ENCODE data around the gene PAK1. TPM values are rescaled to one million over a fixed set of nuclear protein-coding genes. Genes with fewer than 3 reads are reported as not detected.

PAK1 gene
- total and polyA plus RNA-seq, 2 donors (not counting 1 experiment from before 2014, with no cell fraction given), result 34.6 to 37.7 TPM

- peaks cover 14% of the 10 kb centered on the region for H3K27me3 ChIP-seq (ENCODE audit: control insufficient read depth, insufficient read depth, low read length)
- H3K4me2 ChIP-seq (ENCODE audit: extremely low read depth, insufficient read depth, low read length), result peak overlapping the region; percentile 78
- H3K4me3 ChIP-seq (replicated peaks in 1 of 4; ENCODE audit: control extremely low read depth in 1 of 4, insufficient read depth in 1 of 4, low read depth in 3 of 4, low read length in 4 of 4), result peak overlapping the region; percentile 41 to 68 (median 52)
- no peaks in the 10 kb centered on the region for H3K79me2 ChIP-seq (ENCODE audit: control insufficient read depth, insufficient read depth, low read length)
- H3K4me1 ChIP-seq (ENCODE audit: control insufficient read depth, extremely low read depth, insufficient read depth, low read length), result no peaks in the 10 kb centered on the region
- no peak overlapping the region for H3K27ac ChIP-seq (ENCODE audit: insufficient read depth, low read length)
- H3K36me3 ChIP-seq (ENCODE audit: control insufficient read depth, insufficient read depth, low read length), result no peaks in the 10 kb centered on the region
- peak; percentile 15 to 40 for DNase-seq (ENCODE audit: low read depth in 2 of 2)
- peak overlapping the region; percentile 19 for H2AFZ ChIP-seq (ENCODE audit: low read length)
- no peaks in the 10 kb centered on the region for H3K9me3 ChIP-seq (ENCODE audit: control insufficient read depth, insufficient read depth, low read depth, low read length)
- peak overlapping the region; percentile 32 for H3K9ac ChIP-seq (ENCODE audit: insufficient read depth, low read length)
- H4K20me1 ChIP-seq (ENCODE audit: control insufficient read depth, extremely low read depth, insufficient read depth, low read length), result no peaks in the 10 kb centered on the region
- TF ChIP-seq CTCF (conservative IDR thresholded peaks at IDR 0.05 in 1 of 2, IDR thresholded peaks at IDR 0.05 in 1 of 2; ENCODE audit: low read depth in 1 of 2, low read length in 2 of 2), result no peak
- peak; percentile 58 for TF ChIP-seq EZH2 (IDR thresholded peaks at IDR 0.05; ENCODE audit: low read length, missing control alignments)
Measured at GRCh38 chr11:77472991-77473800, 698 bp downstream of the PAK1 start.

GRCh38 chr11:77471558-77472193, 2.2 kb downstream of the PAK1 start:
- Histone ChIP-seq H4K20me1 (ENCODE audit: control insufficient read depth, extremely low read depth, insufficient read depth, low read length) (no peaks in the 10 kb centered on the region), H3K27ac (ENCODE audit: insufficient read depth, low read length) (no peak overlapping the region), H2AFZ (ENCODE audit: low read length) (no peak overlapping the region), H3K79me2 (ENCODE audit: control insufficient read depth, insufficient read depth, low read length) (no peaks in the 10 kb centered on the region), H3K4me1 (ENCODE audit: control insufficient read depth, extremely low read depth, insufficient read depth, low read length) (no peaks in the 10 kb centered on the region), H3K36me3 (ENCODE audit: control insufficient read depth, insufficient read depth, low read length) (no peaks in the 10 kb centered on the region), H3K4me3 (replicated peaks in 1 of 4; ENCODE audit: control extremely low read depth in 1 of 4, insufficient read depth in 1 of 4, low read depth in 3 of 4, low read length in 4 of 4) (no peak overlapping the region), H3K9ac (ENCODE audit: insufficient read depth, low read length) (no peak overlapping the region), H3K9me3 (ENCODE audit: control insufficient read depth, insufficient read depth, low read depth, low read length) (no peaks in the 10 kb centered on the region), H3K4me2 (ENCODE audit: extremely low read depth, insufficient read depth, low read length) (no peak overlapping the region), H3K27me3 (ENCODE audit: control insufficient read depth, insufficient read depth, low read length) (peaks cover 14% of the 10 kb centered on the region)
- peak in 1 of 2 donors; percentile 5 for DNase-seq (ENCODE audit: low read depth in 2 of 2)
- TF ChIP-seq CTCF (conservative IDR thresholded peaks at IDR 0.05 in 1 of 2, IDR thresholded peaks at IDR 0.05 in 1 of 2; ENCODE audit: low read depth in 1 of 2, low read length in 2 of 2), result peak in 1 of 2 donors; percentile 19
- no peak for TF ChIP-seq EZH2 (IDR thresholded peaks at IDR 0.05; ENCODE audit: low read length, missing control alignments)

GRCh38 chr11:77470971-77471370, 2.9 kb downstream of the PAK1 start:
- H3K9ac ChIP-seq (ENCODE audit: insufficient read depth, low read length), result no peak overlapping the region
- peaks cover 14% of the 10 kb centered on the region for H3K27me3 ChIP-seq (ENCODE audit: control insufficient read depth, insufficient read depth, low read length)
- no peak overlapping the region for H3K4me2 ChIP-seq (ENCODE audit: extremely low read depth, insufficient read depth, low read length)
- no peaks in the 10 kb centered on the region for H4K20me1 ChIP-seq (ENCODE audit: control insufficient read depth, extremely low read depth, insufficient read depth, low read length)
- DNase-seq (ENCODE audit: low read depth in 2 of 2), result no peak
- no peaks in the 10 kb centered on the region for H3K36me3 ChIP-seq (ENCODE audit: control insufficient read depth, insufficient read depth, low read length)
- no peak overlapping the region for H3K4me3 ChIP-seq (replicated peaks in 1 of 4; ENCODE audit: control extremely low read depth in 1 of 4, insufficient read depth in 1 of 4, low read depth in 3 of 4, low read length in 4 of 4)
- no peak overlapping the region for H2AFZ ChIP-seq (ENCODE audit: low read length)
- no peak overlapping the region for H3K27ac ChIP-seq (ENCODE audit: insufficient read depth, low read length)
- H3K4me1 ChIP-seq (ENCODE audit: control insufficient read depth, extremely low read depth, insufficient read depth, low read length), result no peaks in the 10 kb centered on the region
- no peaks in the 10 kb centered on the region for H3K79me2 ChIP-seq (ENCODE audit: control insufficient read depth, insufficient read depth, low read length)
- TF ChIP-seq CTCF (conservative IDR thresholded peaks at IDR 0.05 in 1 of 2, IDR thresholded peaks at IDR 0.05 in 1 of 2; ENCODE audit: low read depth in 1 of 2, low read length in 2 of 2) (no peak), EZH2 (IDR thresholded peaks at IDR 0.05; ENCODE audit: low read length, missing control alignments) (no peak)
- no peaks in the 10 kb centered on the region for H3K9me3 ChIP-seq (ENCODE audit: control insufficient read depth, insufficient read depth, low read depth, low read length)
